ENCODE measurements around the gene CTNNA2.
"Not testable (repeated sequence)": the region's sequence is repeated elsewhere in the genome, so short reads cannot be mapped to it uniquely, and the experiment has no call there.

CTNNA2 gene

DNA sequence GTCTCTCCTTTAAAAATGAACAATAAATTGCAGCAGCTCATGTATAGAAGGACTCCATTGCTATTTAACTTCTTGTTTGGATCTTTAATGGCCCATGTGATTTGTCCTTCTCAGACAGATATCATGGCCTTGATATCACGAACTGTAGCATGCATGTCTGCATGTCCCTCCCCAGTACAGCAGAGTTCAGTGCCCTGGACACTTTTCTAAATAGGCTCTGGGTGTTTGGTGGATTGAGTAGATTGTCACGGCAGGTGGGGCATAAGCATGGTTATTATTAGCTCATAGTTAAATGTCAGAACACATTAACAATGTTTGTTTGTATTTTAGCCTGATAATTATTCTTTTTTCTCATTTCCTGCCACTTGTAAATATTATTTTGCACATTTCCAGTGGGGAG is 673.4 kb downstream of the CTNNA2 start:
- no peak overlapping the region for H3K4me3 ChIP-seq (ENCODE audit: low read depth, low read length)
- TF ChIP-seq, protein P1, sequence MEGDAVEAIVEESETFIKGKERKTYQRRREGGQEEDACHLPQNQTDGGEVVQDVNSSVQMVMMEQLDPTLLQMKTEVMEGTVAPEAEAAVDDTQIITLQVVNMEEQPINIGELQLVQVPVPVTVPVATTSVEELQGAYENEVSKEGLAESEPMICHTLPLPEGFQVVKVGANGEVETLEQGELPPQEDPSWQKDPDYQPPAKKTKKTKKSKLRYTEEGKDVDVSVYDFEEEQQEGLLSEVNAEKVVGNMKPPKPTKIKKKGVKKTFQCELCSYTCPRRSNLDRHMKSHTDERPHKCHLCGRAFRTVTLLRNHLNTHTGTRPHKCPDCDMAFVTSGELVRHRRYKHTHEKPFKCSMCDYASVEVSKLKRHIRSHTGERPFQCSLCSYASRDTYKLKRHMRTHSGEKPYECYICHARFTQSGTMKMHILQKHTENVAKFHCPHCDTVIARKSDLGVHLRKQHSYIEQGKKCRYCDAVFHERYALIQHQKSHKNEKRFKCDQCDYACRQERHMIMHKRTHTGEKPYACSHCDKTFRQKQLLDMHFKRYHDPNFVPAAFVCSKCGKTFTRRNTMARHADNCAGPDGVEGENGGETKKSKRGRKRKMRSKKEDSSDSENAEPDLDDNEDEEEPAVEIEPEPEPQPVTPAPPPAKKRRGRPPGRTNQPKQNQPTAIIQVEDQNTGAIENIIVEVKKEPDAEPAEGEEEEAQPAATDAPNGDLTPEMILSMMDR (IDR thresholded peaks at IDR 0.05; ENCODE audit: control insufficient read depth, extremely low read depth, insufficient read depth): no peak
- DNase-seq (ENCODE audit: low read depth): no peak

DNA sequence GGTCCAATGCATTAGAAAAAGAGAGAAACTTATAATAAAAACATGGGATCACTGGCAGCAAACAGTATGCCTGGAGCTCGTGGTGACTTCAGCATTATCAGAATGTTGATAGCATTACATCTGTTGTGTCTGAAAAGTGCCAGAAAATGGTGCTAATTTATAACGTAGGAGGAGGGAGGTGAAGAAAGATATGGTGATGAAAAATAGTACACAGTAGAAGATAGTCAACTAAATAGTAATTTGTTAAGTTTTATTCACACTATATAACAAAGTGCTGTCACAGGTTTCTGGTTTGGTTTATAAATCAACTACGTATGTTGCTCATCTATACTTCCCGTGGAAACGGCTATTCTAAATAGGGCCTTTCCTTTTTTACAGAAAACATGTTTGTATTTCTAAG is 674.3 kb downstream of the CTNNA2 start:
- DNase-seq (ENCODE audit: low read depth): no peak
- no peak overlapping the region for H3K4me3 ChIP-seq (ENCODE audit: low read depth, low read length)
- TF ChIP-seq, protein P1 (IDR thresholded peaks at IDR 0.05; ENCODE audit: control insufficient read depth, extremely low read depth, insufficient read depth): no peak

DNA sequence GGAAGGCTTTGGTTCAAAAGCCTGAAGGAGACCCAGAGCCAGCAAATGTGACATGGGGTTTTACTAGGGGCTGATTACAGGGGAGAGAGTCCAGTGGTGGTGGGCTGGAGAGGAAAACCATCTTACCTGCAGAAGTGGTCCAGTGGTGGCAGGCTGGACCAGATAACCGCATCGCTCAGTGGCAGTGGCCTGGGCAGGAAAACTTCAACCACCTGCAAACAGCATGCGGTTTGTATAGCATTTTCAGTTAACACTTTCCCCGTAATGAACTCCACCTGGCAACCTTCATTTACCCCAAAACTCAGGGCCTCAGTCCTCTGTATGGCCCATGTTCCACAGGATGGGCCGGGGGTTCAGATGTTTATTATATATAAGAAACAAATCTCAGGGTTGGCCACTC is 677.3 kb downstream of the CTNNA2 start:
- DNase-seq (ENCODE audit: low read depth): no peak
- no peak overlapping the region for H3K4me3 ChIP-seq (ENCODE audit: low read depth, low read length)
- TF ChIP-seq, protein P1 (IDR thresholded peaks at IDR 0.05; ENCODE audit: control insufficient read depth, extremely low read depth, insufficient read depth): no peak

DNA sequence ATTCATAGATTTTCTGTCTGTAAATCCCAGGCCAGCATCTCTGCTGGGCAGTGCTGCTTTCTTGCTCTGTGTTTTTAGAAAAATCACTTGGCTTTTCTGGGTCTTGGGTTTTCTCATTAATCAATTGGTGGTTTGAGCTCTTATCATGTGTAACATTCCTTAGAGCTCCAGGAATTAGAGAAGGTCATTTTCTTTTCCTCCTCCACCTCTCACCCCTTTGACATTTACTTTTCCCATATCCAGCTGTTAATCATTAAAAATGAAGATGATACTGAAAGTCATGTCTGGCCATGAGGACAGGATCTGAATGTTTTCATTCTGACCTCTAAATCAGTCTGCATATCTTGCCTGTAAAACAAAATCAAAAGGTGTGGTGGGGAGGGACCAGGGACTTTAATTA is 680.7 kb downstream of the CTNNA2 start:
- no peak for DNase-seq (ENCODE audit: low read depth)
- TF ChIP-seq, protein P1 (IDR thresholded peaks at IDR 0.05; ENCODE audit: control insufficient read depth, extremely low read depth, insufficient read depth): no peak
- H3K4me3 ChIP-seq (ENCODE audit: low read depth, low read length): no peak overlapping the region

DNA sequence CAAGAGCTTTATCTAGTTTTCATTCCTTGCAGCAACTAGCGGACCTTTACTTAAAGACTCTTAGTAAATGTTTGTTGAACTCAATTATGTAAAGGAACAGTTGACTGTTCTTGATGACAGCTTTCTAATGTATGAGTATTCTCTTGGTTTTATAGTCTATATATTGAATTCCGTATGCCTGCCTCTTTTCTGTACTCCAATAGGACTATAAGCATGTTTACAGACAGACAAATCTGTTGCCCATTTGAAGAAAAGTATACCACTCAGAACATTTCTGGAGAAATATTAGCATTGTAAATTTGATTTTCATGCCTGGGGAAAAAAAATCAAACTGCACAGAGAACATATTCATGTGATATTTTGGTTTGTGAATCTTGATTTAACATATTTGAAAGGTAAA is 682.2 kb downstream of the CTNNA2 start:
- H3K4me3 ChIP-seq (ENCODE audit: low read depth, low read length): no peak overlapping the region
- TF ChIP-seq, protein P1 (IDR thresholded peaks at IDR 0.05; ENCODE audit: control insufficient read depth, extremely low read depth, insufficient read depth): no peak
- no peak for DNase-seq (ENCODE audit: low read depth)

DNA sequence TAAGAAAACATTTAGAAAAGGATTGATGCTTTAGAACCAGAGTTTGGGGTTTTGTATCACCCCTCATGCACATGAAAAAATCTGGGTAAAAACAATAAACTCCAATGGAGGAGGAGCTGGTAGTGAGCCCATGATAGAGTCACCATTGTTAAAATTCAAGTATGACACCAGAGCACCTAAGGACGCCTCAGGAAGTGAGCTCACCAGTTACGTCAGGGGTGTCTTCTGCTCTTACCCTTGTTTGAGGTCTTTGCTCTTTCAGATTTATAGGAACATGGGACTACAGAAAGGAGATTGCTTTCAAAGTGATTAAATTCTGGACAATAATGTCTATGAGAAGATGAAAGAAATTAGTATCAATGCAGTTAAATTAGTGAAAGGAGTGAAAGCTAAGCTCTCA is 685.2 kb downstream of the CTNNA2 start:
- TF ChIP-seq, protein P1 (IDR thresholded peaks at IDR 0.05; ENCODE audit: control insufficient read depth, extremely low read depth, insufficient read depth): no peak
- no peak for DNase-seq (ENCODE audit: low read depth)
- no peak overlapping the region for H3K4me3 ChIP-seq (ENCODE audit: low read depth, low read length)

DNA sequence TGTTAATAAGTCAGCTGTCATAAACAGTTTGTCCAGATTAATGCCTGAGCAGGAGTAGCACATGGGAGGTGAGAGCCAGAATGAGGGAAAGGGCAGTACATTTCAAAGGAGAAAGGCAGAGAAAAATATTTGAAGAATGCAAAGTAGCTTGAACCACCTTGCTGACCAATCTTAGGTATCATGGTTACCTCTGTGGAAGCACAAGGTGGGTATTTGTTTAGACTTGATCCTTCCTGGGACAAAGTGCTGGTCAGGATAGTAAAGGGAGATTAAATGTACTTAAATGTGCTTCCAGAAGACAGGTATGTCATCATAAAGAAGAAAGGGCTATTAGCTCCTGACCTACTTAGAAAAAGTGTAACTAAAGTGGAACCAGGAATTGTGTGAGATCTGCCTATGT is 686.7 kb downstream of the CTNNA2 start:
- TF ChIP-seq, protein P1 (IDR thresholded peaks at IDR 0.05; ENCODE audit: control insufficient read depth, extremely low read depth, insufficient read depth): no peak
- H3K4me3 ChIP-seq (ENCODE audit: low read depth, low read length): no peak overlapping the region
- no peak for DNase-seq (ENCODE audit: low read depth)

DNA sequence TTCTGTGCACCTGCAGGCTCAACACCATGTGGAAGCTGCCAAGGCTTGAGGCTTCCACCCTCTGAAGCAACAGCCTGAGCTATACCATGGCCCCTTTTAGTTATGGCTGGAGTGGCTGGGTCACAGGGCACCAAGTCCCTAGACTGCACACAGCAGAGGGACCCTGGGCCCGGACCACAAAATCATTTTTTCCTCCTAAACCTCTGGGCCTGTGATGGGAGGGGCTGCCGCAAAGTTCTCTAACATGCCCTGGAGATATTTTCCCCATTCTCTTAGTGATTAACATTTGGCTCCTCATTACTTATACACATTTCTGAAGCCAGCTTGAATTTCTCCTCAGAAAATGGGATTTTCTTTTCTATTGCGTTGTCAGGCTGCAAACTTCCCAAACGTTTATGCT is 691.1 kb downstream of the CTNNA2 start:
- not testable (repeated sequence) for H3K4me3 ChIP-seq (ENCODE audit: low read depth, low read length); DNase-seq (ENCODE audit: low read depth)

Measured in LNCaP clone FGC (cell line).